Measurements from ENCODE around the gene RNASEH2B. TPM values are rescaled to one million over a fixed set of nuclear protein-coding genes. Genes with fewer than 3 reads are reported as not detected.

Gene RNASEH2B
- polyA plus RNA-seq, 2 of the 4 experiments (the other 2 are of a cell fraction), result 27.5 to 73.5 TPM

GRCh38 chr13:50867637-50867945, 42.0 kb upstream of the RNASEH2B start:
- Histone ChIP-seq H3K27ac (no peak overlapping the region), H3K4me2 (no peak overlapping the region), H3K4me3 (no peak overlapping the region), H3K4me1 (no peaks in the 10 kb centered on the region), H3K9me3 (no peaks in the 10 kb centered on the region)
- CTCF ChIA-PET, result no interaction called here
- WGBS (ENCODE audit: missing lambda C conversion rate), result 47% methylated on average over 3 of the region's 3 CpGs
- TF ChIP-seq NFE2L2 (conservative IDR thresholded peaks at IDR 0.05; ENCODE audit: low read length) (no peak), EHMT2 (IDR thresholded peaks at IDR 0.05; ENCODE audit: low read depth) (no peak), KDM1A (IDR thresholded peaks at IDR 0.05; ENCODE audit: low read depth) (no peak), EHF (CRISPR knock-in tag; IDR thresholded peaks at IDR 0.05) (no peak), ZSCAN20 (CRISPR knock-in tag; IDR thresholded peaks at IDR 0.05) (no peak), SREBF2 (IDR thresholded peaks at IDR 0.05) (no peak), CBX2 (IDR thresholded peaks at IDR 0.05; ENCODE audit: borderline replicate concordance, low read depth) (no peak), KDM5A (IDR thresholded peaks at IDR 0.05) (no peak), MAFK (IDR thresholded peaks at IDR 0.05; ENCODE audit: partially characterized antibody) (no peak), ZNF302 (CRISPR knock-in tag; IDR thresholded peaks at IDR 0.05) (no peak), NR3C1 (IDR thresholded peaks at IDR 0.05) (no peak), TP53 (CRISPR knock-in tag; IDR thresholded peaks at IDR 0.05) (no peak)
- FAIRE-seq (no peak), DNase-seq (ENCODE audit: low read depth in 1 of 2, low spot score in 1 of 2) (no peak), ATAC-seq (no peak)
- POLR2A ChIA-PET, result no interaction called here

- TF ChIP-seq SREBF2 (IDR thresholded peaks at IDR 0.05) (no peak), HDAC2 (IDR thresholded peaks at IDR 0.05) (no peak), FOSL2 (IDR thresholded peaks at IDR 0.05) (no peak), FOSL2 (CRISPR knock-in tag; IDR thresholded peaks at IDR 0.05) (no peak), RARB (CRISPR knock-in tag; IDR thresholded peaks at IDR 0.05) (no peak), CHD2 (IDR thresholded peaks at IDR 0.05; ENCODE audit: low read length, partially characterized antibody) (no peak)
- TF ChIP-seq, protein P1, sequence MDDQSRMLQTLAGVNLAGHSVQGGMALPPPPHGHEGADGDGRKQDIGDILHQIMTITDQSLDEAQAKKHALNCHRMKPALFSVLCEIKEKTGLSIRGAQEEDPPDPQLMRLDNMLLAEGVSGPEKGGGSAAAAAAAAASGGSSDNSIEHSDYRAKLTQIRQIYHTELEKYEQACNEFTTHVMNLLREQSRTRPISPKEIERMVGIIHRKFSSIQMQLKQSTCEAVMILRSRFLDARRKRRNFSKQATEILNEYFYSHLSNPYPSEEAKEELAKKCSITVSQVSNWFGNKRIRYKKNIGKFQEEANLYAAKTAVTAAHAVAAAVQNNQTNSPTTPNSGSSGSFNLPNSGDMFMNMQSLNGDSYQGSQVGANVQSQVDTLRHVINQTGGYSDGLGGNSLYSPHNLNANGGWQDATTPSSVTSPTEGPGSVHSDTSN (IDR thresholded peaks at IDR 0.05), result no peak
- CTCF ChIA-PET, result no interaction called here
- H3K9me3 ChIP-seq, result no peaks in the 10 kb centered on the region
- H3K4me1 ChIP-seq, result no peaks in the 10 kb centered on the region
- no peak for FAIRE-seq
- no peak for ATAC-seq
- POLR2A ChIA-PET, result no interaction called here
- no peak overlapping the region for H3K4me2 ChIP-seq
- WGBS (ENCODE audit: missing lambda C conversion rate), result 21% methylated on average over 1 of the region's 1 CpG
- DNase-seq (ENCODE audit: low read depth in 1 of 2, low spot score in 1 of 2), result no peak
- H3K4me3 ChIP-seq, result no peak overlapping the region
- no peak overlapping the region for H3K27ac ChIP-seq
These were observed 38.2 kb upstream of the RNASEH2B start for GRCh38 chr13:50871405-50871804.

- ChIA-PET CTCF (no interaction called here), POLR2A (no interaction called here)
- Histone ChIP-seq H3K9me3 (no peaks in the 10 kb centered on the region), H3K4me2 (no peak overlapping the region), H3K4me1 (no peaks in the 10 kb centered on the region), H3K4me3 (no peak overlapping the region), H3K27ac (no peak overlapping the region)
- ATAC-seq (no peak), DNase-seq (ENCODE audit: low read depth in 1 of 2, low spot score in 1 of 2) (no peak), FAIRE-seq (no peak)
- TF ChIP-seq ZFP36 (IDR thresholded peaks at IDR 0.05; ENCODE audit: borderline replicate concordance, partially characterized antibody) (no peak), MAFK (IDR thresholded peaks at IDR 0.05; ENCODE audit: partially characterized antibody) (no peak)
- TF ChIP-seq, protein P2, sequence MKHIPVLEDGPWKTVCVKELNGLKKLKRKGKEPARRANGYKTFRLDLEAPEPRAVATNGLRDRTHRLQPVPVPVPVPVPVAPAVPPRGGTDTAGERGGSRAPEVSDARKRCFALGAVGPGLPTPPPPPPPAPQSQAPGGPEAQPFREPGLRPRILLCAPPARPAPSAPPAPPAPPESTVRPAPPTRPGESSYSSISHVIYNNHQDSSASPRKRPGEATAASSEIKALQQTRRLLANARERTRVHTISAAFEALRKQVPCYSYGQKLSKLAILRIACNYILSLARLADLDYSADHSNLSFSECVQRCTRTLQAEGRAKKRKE (CRISPR knock-in tag; IDR thresholded peaks at IDR 0.05; ENCODE audit: low read depth), result no peak
- WGBS (ENCODE audit: missing lambda C conversion rate), result 6% methylated on average over 2 of the region's 2 CpGs
These were observed 36.1 kb upstream of the RNASEH2B start for GRCh38 chr13:50873467-50873866.

DNA sequence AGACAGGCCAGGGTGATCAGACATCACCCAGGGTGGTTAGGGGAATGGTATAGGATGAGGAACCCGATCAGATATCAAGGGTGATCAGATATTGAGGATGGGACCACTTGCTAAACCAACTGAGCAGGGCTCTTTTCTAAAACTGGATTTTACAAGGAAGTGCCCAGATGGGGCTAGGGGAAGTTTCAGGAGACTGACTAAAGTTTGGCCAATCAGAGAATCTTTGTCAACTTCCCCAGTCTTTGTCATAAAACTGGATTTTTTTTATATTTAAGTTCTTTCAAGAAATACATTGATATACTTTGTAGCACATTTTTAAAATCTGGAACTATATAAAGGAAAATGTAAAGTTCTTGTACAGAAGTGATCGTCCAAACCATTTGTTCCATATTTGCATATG, 35.6 kb upstream of the RNASEH2B start:
- ChIA-PET CTCF (no interaction called here), POLR2A (no interaction called here)
- Histone ChIP-seq H3K4me3 (no peak overlapping the region), H3K27ac (no peak overlapping the region), H3K9me3 (no peaks in the 10 kb centered on the region), H3K4me2 (no peak overlapping the region), H3K4me1 (no peaks in the 10 kb centered on the region)
- no peak for TF ChIP-seq JUNB (IDR thresholded peaks at IDR 0.05)
- no peak for TF ChIP-seq MAZ (IDR thresholded peaks at IDR 0.05; ENCODE audit: borderline replicate concordance, low read depth, low read length)
- TF ChIP-seq RFX5 (IDR thresholded peaks at IDR 0.05), result no peak
- no peak for TF ChIP-seq ZSCAN20 (CRISPR knock-in tag; IDR thresholded peaks at IDR 0.05)
- no peak for TF ChIP-seq GATA3 (IDR thresholded peaks at IDR 0.05; ENCODE audit: borderline replicate concordance)
- no peak for TF ChIP-seq CBX2 (IDR thresholded peaks at IDR 0.05; ENCODE audit: borderline replicate concordance, low read depth)
- no peak for TF ChIP-seq MYC (IDR thresholded peaks at IDR 0.05; ENCODE audit: borderline replicate concordance, low read length)
- no peak for TF ChIP-seq RARB (CRISPR knock-in tag; IDR thresholded peaks at IDR 0.05)
- no peak for TF ChIP-seq HDAC2 (IDR thresholded peaks at IDR 0.05)
- TF ChIP-seq, protein P2 (CRISPR knock-in tag; IDR thresholded peaks at IDR 0.05; ENCODE audit: low read depth), result no peak
- ATAC-seq (no peak), DNase-seq (ENCODE audit: low read depth in 1 of 2, low spot score in 1 of 2) (no peak), FAIRE-seq (no peak)
- 13% methylated on average over 2 of the region's 2 CpGs for WGBS (ENCODE audit: missing lambda C conversion rate)
